ENCODE measurements around the gene CTDSP2. TPM values are rescaled to one million over a fixed set of nuclear protein-coding genes. Genes with fewer than 3 reads are reported as not detected.

Gene CTDSP2

DNA sequence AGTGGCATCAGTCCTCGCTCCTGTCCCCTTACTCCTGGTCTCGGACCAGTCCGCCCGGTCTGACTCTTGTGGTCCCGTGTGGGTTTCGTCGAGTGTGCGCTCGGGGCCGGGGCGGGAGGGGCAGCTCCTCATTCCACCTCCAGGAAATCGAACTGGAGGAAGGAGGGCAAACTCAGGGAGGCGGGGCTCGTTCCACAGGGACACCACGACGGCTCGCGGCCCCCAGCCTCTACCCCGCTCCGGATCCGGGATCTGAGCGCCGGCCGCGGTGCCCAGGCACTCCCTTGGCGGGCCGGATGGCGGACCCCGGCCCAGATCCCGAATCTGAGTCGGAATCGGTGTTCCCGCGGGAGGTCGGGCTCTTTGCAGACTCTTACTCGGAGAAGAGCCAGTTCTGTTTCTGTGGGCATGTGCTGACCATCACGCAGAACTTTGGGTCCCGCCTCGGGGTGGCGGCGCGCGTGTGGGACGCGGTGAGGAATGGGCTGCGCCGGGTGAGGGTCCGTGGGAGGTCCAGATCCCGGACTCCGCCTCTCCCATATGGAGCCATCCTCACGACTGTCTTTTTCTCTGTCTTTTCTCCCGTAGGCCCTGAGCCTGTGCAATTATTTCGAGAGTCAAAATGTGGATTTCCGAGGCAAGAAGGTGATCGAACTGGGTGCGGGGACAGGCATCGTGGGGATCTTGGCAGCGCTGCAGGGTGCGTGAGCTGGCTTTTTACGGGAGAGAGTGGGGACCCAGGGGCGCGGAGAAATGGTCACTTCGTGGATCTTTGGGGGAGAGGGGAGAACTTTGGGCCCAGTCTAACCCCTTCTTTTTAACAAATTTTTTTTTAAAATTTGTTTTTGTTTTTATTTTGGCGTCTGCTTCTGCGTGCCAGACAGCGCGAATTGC lies 73.9 kb downstream of the CTDSP2 start, which contains the start of gene EEF1AKMT3:
TSS of gene EEF1AKMT3 (plus strand) at position 186 of the 894 bp plus-strand sequence. CDS start at position 297, 111 bp downstream.
- Histone ChIP-seq H3K36me3 (ENCODE audit: control insufficient read depth, insufficient read depth, low read length) (peaks cover 2% of the 10 kb centered on the region), H4K5ac (ENCODE audit: low read length) (no peak within 1 kb of the TSS), H3K9ac (ENCODE audit: low read length) (peak within 1 kb of the TSS; percentile 82), H3K23ac (ENCODE audit: low read length) (no peak within 1 kb of the TSS), H3K79me2 (ENCODE audit: control insufficient read depth, insufficient read depth, low read length) (peaks cover 3% of the 10 kb centered on the region), H2BK120ac (ENCODE audit: low read depth, low read length) (no peak within 1 kb of the TSS), H2BK5ac (ENCODE audit: low read length) (no peak within 1 kb of the TSS), H3K4me3 (ENCODE audit: low read length) (peak within 1 kb of the TSS; percentile 51), H3K18ac (ENCODE audit: low read length) (peak within 1 kb of the TSS; percentile 62), H3K79me1 (ENCODE audit: low read length) (peaks cover 8% of the 10 kb centered on the region), H3K4me1 (ENCODE audit: control insufficient read depth, low read depth, low read length) (no peaks in the 10 kb centered on the region), H3K27me3 (ENCODE audit: insufficient read depth, low read length, poor library complexity) (no peaks in the 10 kb centered on the region), H3K27ac (ENCODE audit: low read depth, low read length) (peak within 1 kb of the TSS; percentile 59), H2AK5ac (ENCODE audit: low read length) (no peak within 1 kb of the TSS), H3K4me2 (ENCODE audit: low read length) (peak within 1 kb of the TSS; percentile 84), H4K8ac (ENCODE audit: low read depth, low read length) (no peak within 1 kb of the TSS), H3K4ac (ENCODE audit: low read depth, low read length) (peak within 1 kb of the TSS; percentile 60), H2BK15ac (replicated peaks; ENCODE audit: low read depth) (no peak within 1 kb of the TSS), H3K56ac (ENCODE audit: low read length) (peak within 1 kb of the TSS; percentile 94)
- WGBS (ENCODE audit: extremely low coverage, insufficient coverage, low lambda C conversion rate), result no CpG with 5 or more reads among the region's 67 CpGs
- no peak for DNase-seq

DNA sequence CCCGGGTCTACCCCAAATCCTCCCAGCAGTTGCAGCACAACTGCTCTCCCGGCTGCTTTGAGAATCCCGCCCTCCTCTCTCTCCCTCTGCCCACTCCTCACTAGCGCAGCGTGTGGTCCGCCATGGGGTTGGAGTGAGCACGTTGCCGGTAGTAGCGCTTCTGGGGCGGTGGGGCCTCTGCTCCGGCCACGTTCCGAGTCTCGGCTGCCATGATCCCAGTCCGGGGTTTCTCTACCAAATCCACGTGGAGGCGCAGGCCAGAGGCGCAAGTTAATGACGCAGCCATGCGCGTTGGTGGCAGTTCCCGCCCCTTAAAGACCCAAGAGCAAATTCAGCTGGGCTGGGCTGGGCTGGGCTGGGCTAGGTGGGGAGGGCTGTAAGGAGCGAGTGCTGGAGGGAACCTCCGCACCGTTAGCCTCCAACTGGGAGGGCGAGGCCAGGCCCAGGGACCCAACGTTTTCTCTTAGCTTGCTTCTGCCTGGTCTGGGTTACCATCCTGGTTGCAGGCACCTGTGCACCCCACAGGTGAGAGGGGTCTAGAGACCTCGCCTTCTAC lies 74.6 kb downstream of the CTDSP2 start, which contains the start of gene METTL1:
TSS of gene METTL1 (minus strand) at position 233 of the 556 bp plus-strand sequence. CDS start at position 211, 22 bp downstream.
- peak within 1 kb of the TSS; percentile 62 for H3K18ac ChIP-seq (ENCODE audit: low read length)
- H3K27ac ChIP-seq (ENCODE audit: low read depth, low read length), result peak within 1 kb of the TSS; percentile 59
- no peak within 1 kb of the TSS for H3K23ac ChIP-seq (ENCODE audit: low read length)
- no peak within 1 kb of the TSS for H2BK120ac ChIP-seq (ENCODE audit: low read depth, low read length)
- H3K9ac ChIP-seq (ENCODE audit: low read length), result peak within 1 kb of the TSS; percentile 82
- no peaks in the 10 kb centered on the region for H3K4me1 ChIP-seq (ENCODE audit: control insufficient read depth, low read depth, low read length)
- peak within 1 kb of the TSS; percentile 84 for H3K4me2 ChIP-seq (ENCODE audit: low read length)
- H3K36me3 ChIP-seq (ENCODE audit: control insufficient read depth, insufficient read depth, low read length), result peaks cover 2% of the 10 kb centered on the region
- H4K8ac ChIP-seq (ENCODE audit: low read depth, low read length), result no peak within 1 kb of the TSS
- DNase-seq, result peak; percentile 99
- H2BK15ac ChIP-seq (replicated peaks; ENCODE audit: low read depth), result no peak within 1 kb of the TSS
- H4K5ac ChIP-seq (ENCODE audit: low read length), result no peak within 1 kb of the TSS
- peak within 1 kb of the TSS; percentile 51 for H3K4me3 ChIP-seq (ENCODE audit: low read length)
- H3K56ac ChIP-seq (ENCODE audit: low read length), result peak within 1 kb of the TSS; percentile 94
- WGBS (ENCODE audit: extremely low coverage, insufficient coverage, low lambda C conversion rate), result no CpG with 5 or more reads among the region's 28 CpGs
- no peaks in the 10 kb centered on the region for H3K27me3 ChIP-seq (ENCODE audit: insufficient read depth, low read length, poor library complexity)
- peaks cover 8% of the 10 kb centered on the region for H3K79me1 ChIP-seq (ENCODE audit: low read length)
- H3K79me2 ChIP-seq (ENCODE audit: control insufficient read depth, insufficient read depth, low read length), result peaks cover 3% of the 10 kb centered on the region
- no peak within 1 kb of the TSS for H2BK5ac ChIP-seq (ENCODE audit: low read length)
- H3K4ac ChIP-seq (ENCODE audit: low read depth, low read length), result peak within 1 kb of the TSS; percentile 60
- H2AK5ac ChIP-seq (ENCODE audit: low read length), result no peak within 1 kb of the TSS

DNA sequence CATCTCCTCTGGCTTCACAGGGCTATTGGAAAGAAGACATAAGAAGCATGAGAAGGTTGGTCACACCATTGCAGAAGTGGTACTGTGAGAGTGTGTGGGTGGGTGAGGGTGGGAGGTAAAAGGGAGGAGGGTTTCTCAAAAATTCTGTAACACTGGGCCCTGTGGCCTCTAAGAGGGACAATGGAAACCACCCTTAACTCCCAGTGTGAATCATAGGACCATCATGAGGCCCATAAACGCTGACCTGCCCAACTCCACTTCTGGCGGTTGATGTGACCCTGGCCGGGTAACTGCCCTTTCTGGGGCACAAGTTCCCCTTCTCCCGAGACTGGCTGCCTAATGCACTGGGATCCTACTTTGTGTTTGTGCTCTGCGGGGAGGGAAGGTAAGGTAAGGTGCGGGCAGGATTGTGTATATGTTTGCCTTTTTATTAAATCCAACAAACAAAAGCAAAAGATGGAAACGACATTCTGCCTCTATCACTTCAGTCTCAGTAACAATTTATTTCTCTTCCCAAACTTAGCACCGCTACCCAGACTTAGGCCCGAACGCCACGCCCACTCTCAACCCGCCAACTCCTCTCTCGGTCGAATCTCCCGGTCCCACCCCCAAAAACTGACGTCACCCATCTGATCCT lies 75.2 kb downstream of the CTDSP2 start:
- peak; percentile 97 for DNase-seq
- no peak overlapping the region for H3K27ac ChIP-seq (ENCODE audit: low read depth, low read length)
- no peak overlapping the region for H4K8ac ChIP-seq (ENCODE audit: low read depth, low read length)
- peaks cover 8% of the 10 kb centered on the region for H3K79me1 ChIP-seq (ENCODE audit: low read length)
- no peak overlapping the region for H4K5ac ChIP-seq (ENCODE audit: low read length)
- no peak overlapping the region for H3K18ac ChIP-seq (ENCODE audit: low read length)
- peak overlapping the region; percentile 69 for H3K4me2 ChIP-seq (ENCODE audit: low read length)
- H3K4me3 ChIP-seq (ENCODE audit: low read length), result peak overlapping the region; percentile 51
- H2BK120ac ChIP-seq (ENCODE audit: low read depth, low read length), result no peak overlapping the region
- peak overlapping the region; percentile 89 for H3K56ac ChIP-seq (ENCODE audit: low read length)
- H2BK5ac ChIP-seq (ENCODE audit: low read length), result no peak overlapping the region
- peaks cover 1% of the 10 kb centered on the region for H3K4me1 ChIP-seq (ENCODE audit: control insufficient read depth, low read depth, low read length)
- no CpG with 5 or more reads among the region's 16 CpGs for WGBS (ENCODE audit: extremely low coverage, insufficient coverage, low lambda C conversion rate)
- H2BK15ac ChIP-seq (replicated peaks; ENCODE audit: low read depth), result no peak overlapping the region
- no peak overlapping the region for H3K23ac ChIP-seq (ENCODE audit: low read length)
- no peaks in the 10 kb centered on the region for H3K27me3 ChIP-seq (ENCODE audit: insufficient read depth, low read length, poor library complexity)
- H3K79me2 ChIP-seq (ENCODE audit: control insufficient read depth, insufficient read depth, low read length), result peaks cover 3% of the 10 kb centered on the region
- H3K9ac ChIP-seq (ENCODE audit: low read length), result peak overlapping the region; percentile 55
- peaks cover 2% of the 10 kb centered on the region for H3K36me3 ChIP-seq (ENCODE audit: control insufficient read depth, insufficient read depth, low read length)
- no peak overlapping the region for H2AK5ac ChIP-seq (ENCODE audit: low read length)
- H3K4ac ChIP-seq (ENCODE audit: low read depth, low read length), result no peak overlapping the region

DNA sequence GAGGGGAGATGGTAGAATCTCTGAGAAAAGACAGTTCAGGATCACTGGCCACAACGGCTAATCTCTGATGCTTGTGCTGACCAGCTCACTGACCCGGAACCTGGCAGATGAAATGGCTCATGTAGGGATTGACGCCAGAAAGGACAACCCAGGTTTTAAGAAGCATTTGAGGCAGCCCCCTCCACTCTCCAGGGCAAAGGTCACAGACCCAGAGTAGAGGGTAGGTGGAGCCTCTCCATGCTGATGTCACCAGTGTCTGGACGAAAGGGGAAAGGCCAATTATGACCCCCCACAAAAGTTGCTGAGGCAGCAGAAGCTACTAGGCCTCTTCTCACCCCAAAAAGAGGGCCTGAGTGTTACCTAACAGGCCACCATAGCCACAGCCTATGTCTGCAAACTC lies 75.8 kb downstream of the CTDSP2 start:
- peaks cover 6% of the 10 kb centered on the region for H3K27me3 ChIP-seq (ENCODE audit: insufficient read depth, low read length, poor library complexity)
- peaks cover 2% of the 10 kb centered on the region for H3K36me3 ChIP-seq (ENCODE audit: control insufficient read depth, insufficient read depth, low read length)
- H2BK120ac ChIP-seq (ENCODE audit: low read depth, low read length), result no peak overlapping the region
- no peak overlapping the region for H3K23ac ChIP-seq (ENCODE audit: low read length)
- H3K4me1 ChIP-seq (ENCODE audit: control insufficient read depth, low read depth, low read length), result peaks cover 5% of the 10 kb centered on the region
- no peak overlapping the region for H2BK15ac ChIP-seq (replicated peaks; ENCODE audit: low read depth)
- H3K4me2 ChIP-seq (ENCODE audit: low read length), result no peak overlapping the region
- no peak overlapping the region for H2AK5ac ChIP-seq (ENCODE audit: low read length)
- no peak overlapping the region for H4K5ac ChIP-seq (ENCODE audit: low read length)
- H3K18ac ChIP-seq (ENCODE audit: low read length), result no peak overlapping the region
- no CpG with 5 or more reads among the region's 4 CpGs for whole genome bisulfite sequencing (ENCODE audit: extremely low coverage, insufficient coverage, low lambda C conversion rate)
- peaks cover 3% of the 10 kb centered on the region for H3K79me2 ChIP-seq (ENCODE audit: control insufficient read depth, insufficient read depth, low read length)
- no peak overlapping the region for H4K8ac ChIP-seq (ENCODE audit: low read depth, low read length)
- no peak overlapping the region for H2BK5ac ChIP-seq (ENCODE audit: low read length)
- H3K79me1 ChIP-seq (ENCODE audit: low read length), result peaks cover 8% of the 10 kb centered on the region
- peak overlapping the region; percentile 55 for H3K9ac ChIP-seq (ENCODE audit: low read length)
- H3K4ac ChIP-seq (ENCODE audit: low read depth, low read length), result no peak overlapping the region
- H3K27ac ChIP-seq (ENCODE audit: low read depth, low read length), result no peak overlapping the region
- no peak overlapping the region for H3K56ac ChIP-seq (ENCODE audit: low read length)
- DNase-seq, result no peak
- H3K4me3 ChIP-seq (ENCODE audit: low read length), result no peak overlapping the region

Small RNA genes within 50 kb of the gene (small RNA-seq; reads per million reads assigned to genes)
- gene MIR26A2 (ENCODE audit: insufficient read depth) (19.7 reads per million, percentile 91 among the genes with 10 or more reads in this experiment), gene RNU6-1083P (ENCODE audit: insufficient read depth) (not detected)
